SK-N-SH treated with all-trans-retinoic acid at 6 μM for 48 hours (cell line): Measurements from ENCODE around the gene TMEM156.

ENCODE experiments used
- ATAC-seq: fragments of 200-7000 bp; cut with Tn5 transposase; 3 replicates; pipeline ENCODE4 v1.9.1; 2020; ENCODE audit warnings: mild to moderate bottlenecking, moderate library complexity
- ARNTL ChIP-seq: fragments of 450-650 bp; formaldehyde crosslinking; IDR thresholded peaks from 2 replicates; pipeline ENCODE4 v1.5.0; 2020; ENCODE audit warnings: low read depth, mild to moderate bottlenecking, moderate library complexity, borderline replicate concordance
- BACH2 ChIP-seq: fragments of 250-450 bp; sonication (Bioruptor Pico); IDR thresholded peaks from 2 replicates; pipeline ENCODE4 v1.9.0; 2021; ENCODE audit warnings: mild to moderate bottlenecking, borderline replicate concordance
- CSDC2 ChIP-seq: fragments of 250-450 bp; sonication (Bioruptor Pico); IDR thresholded peaks from 2 replicates; pipeline ENCODE4 v1.5.0; 2020; ENCODE audit warnings: mild to moderate bottlenecking, moderate library complexity
- GLIS3 ChIP-seq: fragments of 250-450 bp; sonication (Bioruptor Pico); IDR thresholded peaks from 2 replicates; pipeline ENCODE4 v1.5.0; 2020; ENCODE audit warnings: mild to moderate bottlenecking, moderate library complexity
- ISL1 ChIP-seq: fragments of 250-450 bp; sonication (Bioruptor Pico); IDR thresholded peaks from 2 replicates; pipeline ENCODE4 v2.1.2; 2022; ENCODE audit warnings: mild to moderate bottlenecking, moderate library complexity
- OSR1 ChIP-seq: fragments of 250-450 bp; sonication (Bioruptor Pico); IDR thresholded peaks from 2 replicates; pipeline ENCODE4 v1.8.0; 2022; ENCODE audit warnings: moderate library complexity, mild to moderate bottlenecking, inconsistent platforms
- PATZ1 ChIP-seq: fragments of 250-450 bp; sonication (Bioruptor Pico); IDR thresholded peaks from 2 replicates; pipeline ENCODE4 v1.8.0; 2020; ENCODE audit warnings: mild to moderate bottlenecking, moderate library complexity, borderline replicate concordance
- POU6F1 ChIP-seq: fragments of 250-450 bp; sonication (Bioruptor Pico); IDR thresholded peaks from 2 replicates; pipeline ENCODE4 v1.8.0; 2021; ENCODE audit warnings: low read depth, mild to moderate bottlenecking, moderate library complexity, borderline replicate concordance
- PPARA ChIP-seq: fragments of 250-450 bp; sonication (Bioruptor Pico); IDR thresholded peaks from 2 replicates; pipeline ENCODE4 v1.5.0; 2020; ENCODE audit warnings: mild to moderate bottlenecking, borderline replicate concordance
- RARB ChIP-seq: fragments of 250-450 bp; sonication (Bioruptor Pico); IDR thresholded peaks from 2 replicates; pipeline ENCODE4 v1.8.0; 2021; ENCODE audit warnings: mild to moderate bottlenecking, moderate library complexity
- TCF4 ChIP-seq: fragments of 250-450 bp; sonication (Bioruptor Pico); IDR thresholded peaks from 2 replicates; pipeline ENCODE4 v1.8.0; 2021; ENCODE audit warnings: mild to moderate bottlenecking, moderate library complexity, borderline replicate concordance
- TOX ChIP-seq: fragments of 250-450 bp; sonication (Bioruptor Pico); IDR thresholded peaks from 2 replicates; pipeline ENCODE4 v1.8.0; 2021; ENCODE audit warnings: mild to moderate bottlenecking, moderate library complexity, borderline replicate concordance
- ZC3H10 ChIP-seq: fragments of 250-450 bp; sonication (Bioruptor Pico); IDR thresholded peaks from 2 replicates; pipeline ENCODE4 v1.5.1; 2021; ENCODE audit warnings: mild to moderate bottlenecking, moderate library complexity
- ZFP3 ChIP-seq: fragments of 250-450 bp; sonication (Bioruptor Pico); IDR thresholded peaks from 2 replicates; pipeline ENCODE4 v1.5.0; 2020; ENCODE audit warnings: mild to moderate bottlenecking, moderate library complexity
- ZNF565 ChIP-seq: fragments of 450-650 bp; formaldehyde crosslinking; conservative IDR thresholded peaks from 2 replicates; pipeline ENCODE4 v1.5.0; 2020; ENCODE audit warnings: low read depth, mild to moderate bottlenecking, moderate library complexity
- ZNF70 ChIP-seq: fragments of 450-650 bp; formaldehyde crosslinking; IDR thresholded peaks from 2 replicates; pipeline ENCODE4 v1.5.0; 2020; ENCODE audit warnings: mild to moderate bottlenecking, moderate library complexity
- ZNF8 ChIP-seq: fragments of 450-650 bp; formaldehyde crosslinking; IDR thresholded peaks from 2 replicates; pipeline ENCODE4 v1.5.0; 2020; ENCODE audit warnings: mild to moderate bottlenecking, moderate library complexity
- TF ChIP-seq, protein P1 (sequence below): fragments of 250-450 bp; sonication (Bioruptor Pico); IDR thresholded peaks from 2 replicates; pipeline ENCODE4 v1.5.1; 2021; ENCODE audit warnings: mild to moderate bottlenecking, moderate library complexity
- TF ChIP-seq, protein P2 (sequence below): fragments of 250-450 bp; sonication (Bioruptor Pico); IDR thresholded peaks from 2 replicates; pipeline ENCODE4 v1.5.0; 2020; ENCODE audit warnings: mild to moderate bottlenecking, moderate library complexity
- TF ChIP-seq, protein P3 (sequence below): fragments of 250-450 bp; sonication (Bioruptor Pico); IDR thresholded peaks from 2 replicates; pipeline ENCODE4 v1.5.1; 2020; ENCODE audit warnings: low read depth, mild to moderate bottlenecking, moderate library complexity

TMEM156 gene

GRCh38 chr4:39026096-39026495 lies 6.1 kb downstream of the TMEM156 start (continued):
- no peak for TF ChIP-seq ZNF8

DNA sequence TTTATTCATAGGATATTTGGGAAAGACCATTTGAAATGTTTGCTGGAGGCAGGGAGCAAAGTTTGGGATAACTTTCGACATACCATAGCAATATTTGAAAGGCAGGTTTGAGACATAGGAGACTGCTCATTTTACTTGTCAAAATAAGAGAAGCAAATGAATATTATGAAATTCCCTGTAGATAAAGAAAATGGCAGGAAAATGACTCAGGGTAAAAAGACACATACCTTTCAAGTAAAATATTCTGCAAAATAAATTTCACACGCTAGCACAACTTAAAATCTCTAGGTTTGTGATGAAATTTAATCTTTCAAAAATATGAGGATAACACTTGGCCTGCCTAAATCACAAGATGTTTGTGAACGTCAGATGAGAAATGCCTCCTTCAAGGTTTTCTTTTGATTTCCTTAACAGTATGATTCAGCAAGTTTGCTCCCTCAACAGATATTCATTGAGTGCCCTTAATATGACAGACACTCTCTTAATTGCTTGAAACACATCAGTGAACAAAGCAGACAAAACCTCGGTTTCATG lies 6.6 kb downstream of the TMEM156 start:
- no peak for ATAC-seq
- no peak for TF ChIP-seq ZC3H10 (CRISPR knock-in tag)
- no peak for TF ChIP-seq TOX
- no peak for TF ChIP-seq ARNTL (CRISPR knock-in tag)
- no peak for TF ChIP-seq RARB (CRISPR knock-in tag)
- TF ChIP-seq, protein P1, sequence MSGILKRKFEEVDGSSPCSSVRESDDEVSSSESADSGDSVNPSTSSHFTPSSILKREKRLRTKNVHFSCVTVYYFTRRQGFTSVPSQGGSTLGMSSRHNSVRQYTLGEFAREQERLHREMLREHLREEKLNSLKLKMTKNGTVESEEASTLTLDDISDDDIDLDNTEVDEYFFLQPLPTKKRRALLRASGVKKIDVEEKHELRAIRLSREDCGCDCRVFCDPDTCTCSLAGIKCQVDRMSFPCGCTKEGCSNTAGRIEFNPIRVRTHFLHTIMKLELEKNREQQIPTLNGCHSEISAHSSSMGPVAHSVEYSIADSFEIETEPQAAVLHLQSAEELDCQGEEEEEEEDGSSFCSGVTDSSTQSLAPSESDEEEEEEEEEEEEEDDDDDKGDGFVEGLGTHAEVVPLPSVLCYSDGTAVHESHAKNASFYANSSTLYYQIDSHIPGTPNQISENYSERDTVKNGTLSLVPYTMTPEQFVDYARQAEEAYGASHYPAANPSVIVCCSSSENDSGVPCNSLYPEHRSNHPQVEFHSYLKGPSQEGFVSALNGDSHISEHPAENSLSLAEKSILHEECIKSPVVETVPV (CRISPR knock-in tag), result no peak

- ATAC-seq, result no peak
- peak; percentile 27; the same call in 1 of the 2 replicates for TF ChIP-seq ZNF8
- TF ChIP-seq, protein P1 (CRISPR knock-in tag), result no peak
Measured at GRCh38 chr4:39024311-39024865, 7.8 kb downstream of the TMEM156 start.

DNA sequence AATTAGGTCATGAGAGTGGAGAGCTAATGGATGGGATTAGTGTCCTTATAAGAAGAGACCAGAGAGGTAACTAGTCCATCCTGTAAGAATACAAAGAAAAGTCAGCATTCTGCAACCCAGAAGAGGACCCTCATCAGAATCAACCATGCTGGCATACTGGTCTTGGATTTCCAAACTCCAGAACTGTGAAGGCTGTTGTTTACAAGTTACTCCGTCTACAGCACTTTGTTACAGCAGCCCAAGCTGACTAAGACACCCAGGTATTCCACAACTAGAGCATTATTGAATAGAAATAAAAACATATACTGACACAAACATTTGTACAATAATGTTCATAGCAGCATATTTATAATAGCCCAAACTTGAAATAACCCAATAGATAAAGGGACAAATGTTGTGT lies 9.2 kb downstream of the TMEM156 start:
- ATAC-seq, result no peak
- TF ChIP-seq TOX (no peak), PATZ1 (CRISPR knock-in tag) (no peak), BACH2 (no peak), GLIS3 (CRISPR knock-in tag) (no peak), OSR1 (CRISPR knock-in tag) (no peak), ZNF8 (no peak), CSDC2 (CRISPR knock-in tag) (no peak)

GRCh38 chr4:39022241-39022640 lies 10.0 kb downstream of the TMEM156 start:
- no peak for ATAC-seq
- TF ChIP-seq, protein P2, sequence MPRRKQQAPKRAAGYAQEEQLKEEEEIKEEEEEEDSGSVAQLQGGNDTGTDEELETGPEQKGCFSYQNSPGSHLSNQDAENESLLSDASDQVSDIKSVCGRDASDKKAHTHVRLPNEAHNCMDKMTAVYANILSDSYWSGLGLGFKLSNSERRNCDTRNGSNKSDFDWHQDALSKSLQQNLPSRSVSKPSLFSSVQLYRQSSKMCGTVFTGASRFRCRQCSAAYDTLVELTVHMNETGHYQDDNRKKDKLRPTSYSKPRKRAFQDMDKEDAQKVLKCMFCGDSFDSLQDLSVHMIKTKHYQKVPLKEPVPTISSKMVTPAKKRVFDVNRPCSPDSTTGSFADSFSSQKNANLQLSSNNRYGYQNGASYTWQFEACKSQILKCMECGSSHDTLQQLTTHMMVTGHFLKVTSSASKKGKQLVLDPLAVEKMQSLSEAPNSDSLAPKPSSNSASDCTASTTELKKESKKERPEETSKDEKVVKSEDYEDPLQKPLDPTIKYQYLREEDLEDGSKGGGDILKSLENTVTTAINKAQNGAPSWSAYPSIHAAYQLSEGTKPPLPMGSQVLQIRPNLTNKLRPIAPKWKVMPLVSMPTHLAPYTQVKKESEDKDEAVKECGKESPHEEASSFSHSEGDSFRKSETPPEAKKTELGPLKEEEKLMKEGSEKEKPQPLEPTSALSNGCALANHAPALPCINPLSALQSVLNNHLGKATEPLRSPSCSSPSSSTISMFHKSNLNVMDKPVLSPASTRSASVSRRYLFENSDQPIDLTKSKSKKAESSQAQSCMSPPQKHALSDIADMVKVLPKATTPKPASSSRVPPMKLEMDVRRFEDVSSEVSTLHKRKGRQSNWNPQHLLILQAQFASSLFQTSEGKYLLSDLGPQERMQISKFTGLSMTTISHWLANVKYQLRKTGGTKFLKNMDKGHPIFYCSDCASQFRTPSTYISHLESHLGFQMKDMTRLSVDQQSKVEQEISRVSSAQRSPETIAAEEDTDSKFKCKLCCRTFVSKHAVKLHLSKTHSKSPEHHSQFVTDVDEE (CRISPR knock-in tag), result no peak
- TF ChIP-seq OSR1 (CRISPR knock-in tag) (no peak), POU6F1 (no peak), ZFP3 (no peak)

DNA sequence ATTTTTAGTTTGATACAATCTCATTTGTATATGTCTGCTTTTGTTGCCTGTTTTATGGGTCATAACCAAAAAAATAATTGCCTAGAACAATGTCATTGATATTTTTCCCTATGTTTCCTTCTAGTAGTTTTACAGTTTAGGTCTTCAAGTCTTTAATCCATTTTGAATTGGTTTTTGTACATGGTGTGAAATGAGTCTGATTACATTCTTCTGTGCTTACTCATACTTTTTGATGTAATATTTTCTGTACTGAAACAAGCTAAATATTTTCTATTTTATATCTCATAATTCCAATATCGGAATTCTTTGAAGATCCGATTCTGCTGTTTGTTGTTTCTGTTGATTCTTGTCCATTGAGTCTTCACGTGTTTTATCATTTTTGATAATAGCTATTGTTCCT lies 10.6 kb downstream of the TMEM156 start:
- no peak for ATAC-seq
- TF ChIP-seq, protein P3, sequence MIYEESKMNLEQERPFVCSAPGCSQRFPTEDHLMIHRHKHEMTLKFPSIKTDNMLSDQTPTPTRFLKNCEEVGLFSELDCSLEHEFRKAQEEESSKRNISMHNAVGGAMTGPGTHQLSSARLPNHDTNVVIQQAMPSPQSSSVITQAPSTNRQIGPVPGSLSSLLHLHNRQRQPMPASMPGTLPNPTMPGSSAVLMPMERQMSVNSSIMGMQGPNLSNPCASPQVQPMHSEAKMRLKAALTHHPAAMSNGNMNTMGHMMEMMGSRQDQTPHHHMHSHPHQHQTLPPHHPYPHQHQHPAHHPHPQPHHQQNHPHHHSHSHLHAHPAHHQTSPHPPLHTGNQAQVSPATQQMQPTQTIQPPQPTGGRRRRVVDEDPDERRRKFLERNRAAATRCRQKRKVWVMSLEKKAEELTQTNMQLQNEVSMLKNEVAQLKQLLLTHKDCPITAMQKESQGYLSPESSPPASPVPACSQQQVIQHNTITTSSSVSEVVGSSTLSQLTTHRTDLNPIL (CRISPR knock-in tag), result no peak
- TF ChIP-seq BACH2 (no peak), ZC3H10 (CRISPR knock-in tag) (no peak), ZNF565 (CRISPR knock-in tag) (no peak), GLIS3 (CRISPR knock-in tag) (no peak), PPARA (CRISPR knock-in tag) (no peak), TCF4 (CRISPR knock-in tag) (no peak), PATZ1 (CRISPR knock-in tag) (no peak), ISL1 (CRISPR knock-in tag) (no peak), TOX (no peak), ARNTL (CRISPR knock-in tag) (no peak), ZNF70 (CRISPR knock-in tag) (no peak)
